Natural killer cell (primary cell): ENCODE measurements around the gene RMRP. TPM values are rescaled to one million over a fixed set of nuclear protein-coding genes. Genes with fewer than 3 reads are reported as not detected.

Experiments
- ATAC-seq, 3 donors: fragments of 150-1000 bp in 2 of 3; fragments of 200-7000 bp in 1 of 3; cut with Tn5 transposase; 1 replicate in 1 of 3; 2 replicates in 2 of 3; pipeline ENCODE4 v1.10.0; 2021; ENCODE audit warnings: mild to moderate bottlenecking in 2 of 3, moderate library complexity in 2 of 3
- DNase-seq, 2 donors: peaks; one replicate each; pipeline versions ENCODE4 v3.0.0 to v3.0.0-alpha.2; 2013 to 2021; ENCODE audit warnings: mixed read lengths in 1 of 2
- H3K27ac ChIP-seq: one replicate; pipeline ENCODE4 v1.5.1; 2013; ENCODE audit warnings: mild to moderate bottlenecking, low read length
- H3K27me3 ChIP-seq: one replicate; pipeline ENCODE4 v1.6.1; 2013; ENCODE audit warnings: low read length; ENCODE audit not compliant: control insufficient read depth, insufficient read depth
- H3K36me3 ChIP-seq: one replicate; pipeline ENCODE4 v1.6.1; 2013; ENCODE audit warnings: low read length; ENCODE audit not compliant: control insufficient read depth, insufficient read depth
- H3K4me1 ChIP-seq: one replicate; pipeline ENCODE4 v1.6.1; 2013; ENCODE audit warnings: low read length; ENCODE audit not compliant: control insufficient read depth, insufficient read depth
- H3K4me3 ChIP-seq: one replicate; pipeline ENCODE4 v1.5.1; 2013; ENCODE audit warnings: low read length
- H3K9me3 ChIP-seq: one replicate; pipeline ENCODE4 v1.6.1; 2013; ENCODE audit warnings: low read length; ENCODE audit not compliant: control insufficient read depth, insufficient read depth
- H3K27ac Mint-ChIP-seq, 2 donors: one replicate each; pipeline ENCODE4 v1.8.0; 2022; ENCODE audit warnings: mild to moderate bottlenecking in 2 of 2, mixed read lengths in 2 of 2, moderate library complexity in 1 of 2
- H3K27me3 Mint-ChIP-seq, 2 donors: one replicate each; pipeline ENCODE4 v1.8.0; 2022; ENCODE audit warnings: low read depth in 2 of 2, mixed read lengths in 2 of 2
- H3K36me3 Mint-ChIP-seq: one replicate; pipeline ENCODE4 v1.8.0; 2022; ENCODE audit warnings: mixed read lengths
- H3K4me1 Mint-ChIP-seq, 2 donors: one replicate each; pipeline ENCODE4 v1.8.0; 2022; ENCODE audit warnings: mixed read lengths in 2 of 2
- H3K4me3 Mint-ChIP-seq: one replicate; pipeline ENCODE4 v1.8.0; 2022; ENCODE audit warnings: mild to moderate bottlenecking, moderate library complexity, mixed read lengths
- H3K9me3 Mint-ChIP-seq, 2 donors: one replicate each; pipeline ENCODE4 v1.8.0; 2022; ENCODE audit warnings: mixed read lengths in 2 of 2
- CTCF ChIP-seq: fragments of 200-600 bp; IDR thresholded peaks from one replicate; pipeline ENCODE4 v1.8.0; 2022; ENCODE audit warnings: antibody characterized with exemption
- WGBS: methylation state at CpG from one replicate; pipeline ENCODE4 v1.1.7; 2013; ENCODE audit warnings: missing lambda C conversion rate; ENCODE audit not compliant: insufficient coverage; 5-methylcytosine and 5-hydroxymethylcytosine counted together
- intact Hi-C: fragments of 100-400 bp; cut with micrococcal nuclease; formaldehyde crosslinking; loops from one replicate; pipeline ENCODE4 v1.14.2; 2022
- total RNA-seq, 4 donors: library from RNA; stranded (reverse); fragments of 120-200 nt in 1 of 4; gene quantifications; one replicate each; pipeline versions ENCODE4 v1.2.3 to v1.2.4, GENCODE V29; 2013 to 2022

The RMRP gene
- total RNA-seq, 3 donors from 2014 or later (not counting 1 experiment from before 2014, with no cell fraction given), result 5,042 to 6,602 (median 5,874) TPM

- Histone ChIP-seq H3K36me3 (peaks cover 4% of the 10 kb centered on the region), H3K27me3 (no peaks in the 10 kb centered on the region), H3K4me1 (peaks cover 17% of the 10 kb centered on the region), H3K27ac (peak within 1 kb of the TSS; percentile 47), H3K4me3 (peak within 1 kb of the TSS; percentile 78), H3K9me3 (no peaks in the 10 kb centered on the region)
- Mint-ChIP-seq H3K27ac (peak within 1 kb of the TSS in 1 of 2 donors; percentile 84), H3K27me3 (no peaks in the 10 kb centered on the region), H3K4me3 (peak within 1 kb of the TSS; percentile 90), H3K36me3 (no peaks in the 10 kb centered on the region), H3K4me1 (peaks cover 0 to 25% of the 10 kb centered on the region in 2 donors), H3K9me3 (no peaks in the 10 kb centered on the region)
- no peak for DNase-seq
- intact Hi-C loops, result no loop called here
- TF ChIP-seq CTCF, result no peak
- WGBS, result 49% methylated on average over 61 of the region's 61 CpGs
- ATAC-seq, result no peak
Observed at GRCh38 chr9:35689542-35690293, 31.9 kb upstream of the RMRP start, which contains the start of gene TPM2. TPM2 (minus strand) TSS chr9:35689925; CDS start chr9:35689817, 108 bp downstream.

GRCh38 chr9:35688558-35689541 lies 31.0 kb upstream of the RMRP start:
- no peak overlapping the region for H3K4me3 ChIP-seq
- no peak overlapping the region for H3K27ac ChIP-seq
- TF ChIP-seq CTCF, result no peak
- no peaks in the 10 kb centered on the region for H3K9me3 ChIP-seq
- intact Hi-C loops, result no loop called here
- H3K36me3 ChIP-seq, result peaks cover 4% of the 10 kb centered on the region
- Mint-ChIP-seq H3K27ac (peak overlapping the region in 1 of 2 donors; percentile 48), H3K27me3 (no peaks in the 10 kb centered on the region), H3K9me3 (no peaks in the 10 kb centered on the region), H3K36me3 (no peaks in the 10 kb centered on the region), H3K4me1 (peaks cover 0 to 25% of the 10 kb centered on the region in 2 donors), H3K4me3 (peak overlapping the region; percentile 81)
- 94% methylated on average over 11 of the region's 12 CpGs for WGBS
- H3K4me1 ChIP-seq, result peaks cover 17% of the 10 kb centered on the region
- DNase-seq, result no peak
- ATAC-seq, result no peak
- no peaks in the 10 kb centered on the region for H3K27me3 ChIP-seq

GRCh38 chr9:35687972-35688557 lies 30.2 kb upstream of the RMRP start:
- Histone ChIP-seq H3K27ac (no peak overlapping the region), H3K4me3 (no peak overlapping the region), H3K9me3 (no peaks in the 10 kb centered on the region), H3K4me1 (peaks cover 17% of the 10 kb centered on the region), H3K27me3 (no peaks in the 10 kb centered on the region), H3K36me3 (peaks cover 4% of the 10 kb centered on the region)
- no peak overlapping the region for H3K4me3 Mint-ChIP-seq
- WGBS, result 100% methylated on average over 2 of the region's 2 CpGs
- H3K4me1 Mint-ChIP-seq, result peaks cover 0 to 25% of the 10 kb centered on the region in 2 donors
- H3K27me3 Mint-ChIP-seq, result no peaks in the 10 kb centered on the region
- DNase-seq (no peak), ATAC-seq (no peak)
- H3K9me3 Mint-ChIP-seq, result no peaks in the 10 kb centered on the region
- intact Hi-C loops, result no loop called here
- no peak for TF ChIP-seq CTCF
- H3K27ac Mint-ChIP-seq, result no peak overlapping the region
- no peaks in the 10 kb centered on the region for H3K36me3 Mint-ChIP-seq
